Measurements from ENCODE around the gene ZBTB22. TPM values are rescaled to one million over a fixed set of nuclear protein-coding genes. Genes with fewer than 3 reads are reported as not detected.
A peak's percentile ranks its signal among the peaks of the same experiment; 100 is the strongest.

The ZBTB22 gene
- total RNA-seq, 2 donors from 2014 or later: 25.1 to 27.5 TPM

- no peak for TF ChIP-seq POLR2A (IDR thresholded peaks at IDR 0.05)
- TF ChIP-seq, protein P1, sequence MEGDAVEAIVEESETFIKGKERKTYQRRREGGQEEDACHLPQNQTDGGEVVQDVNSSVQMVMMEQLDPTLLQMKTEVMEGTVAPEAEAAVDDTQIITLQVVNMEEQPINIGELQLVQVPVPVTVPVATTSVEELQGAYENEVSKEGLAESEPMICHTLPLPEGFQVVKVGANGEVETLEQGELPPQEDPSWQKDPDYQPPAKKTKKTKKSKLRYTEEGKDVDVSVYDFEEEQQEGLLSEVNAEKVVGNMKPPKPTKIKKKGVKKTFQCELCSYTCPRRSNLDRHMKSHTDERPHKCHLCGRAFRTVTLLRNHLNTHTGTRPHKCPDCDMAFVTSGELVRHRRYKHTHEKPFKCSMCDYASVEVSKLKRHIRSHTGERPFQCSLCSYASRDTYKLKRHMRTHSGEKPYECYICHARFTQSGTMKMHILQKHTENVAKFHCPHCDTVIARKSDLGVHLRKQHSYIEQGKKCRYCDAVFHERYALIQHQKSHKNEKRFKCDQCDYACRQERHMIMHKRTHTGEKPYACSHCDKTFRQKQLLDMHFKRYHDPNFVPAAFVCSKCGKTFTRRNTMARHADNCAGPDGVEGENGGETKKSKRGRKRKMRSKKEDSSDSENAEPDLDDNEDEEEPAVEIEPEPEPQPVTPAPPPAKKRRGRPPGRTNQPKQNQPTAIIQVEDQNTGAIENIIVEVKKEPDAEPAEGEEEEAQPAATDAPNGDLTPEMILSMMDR (IDR thresholded peaks at IDR 0.05): no peak
- TF ChIP-seq POLR2AphosphoS5 (IDR thresholded peaks at IDR 0.05): no peak
- H3K36me3 ChIP-seq: no peaks in the 10 kb centered on the region
- DNase-seq (ENCODE audit: low spot score): no peak
- H3K4me3 ChIP-seq: no peak overlapping the region
- H3K27ac ChIP-seq: no peak overlapping the region
- WGBS: 81% methylated on average over 3 of the region's 3 CpGs
- no peaks in the 10 kb centered on the region for H3K9me3 ChIP-seq
- intact Hi-C loops (cut with DNase I): no loop called here
- H3K27me3 ChIP-seq (replicated peaks; ENCODE audit: insufficient read depth): no peaks in the 10 kb centered on the region
- peaks cover 21% of the 10 kb centered on the region for H3K4me1 ChIP-seq (replicated peaks)
Observed at GRCh38 chr6:33278810-33279209, 38.7 kb downstream of the ZBTB22 start.

- TF ChIP-seq, protein P1 (IDR thresholded peaks at IDR 0.05): no peak
- TF ChIP-seq POLR2A (IDR thresholded peaks at IDR 0.05): no peak
- no peak for TF ChIP-seq POLR2AphosphoS5 (IDR thresholded peaks at IDR 0.05)
- intact Hi-C loops (cut with DNase I): no loop called here
- no peaks in the 10 kb centered on the region for H3K9me3 ChIP-seq
- no peaks in the 10 kb centered on the region for H3K27me3 ChIP-seq (replicated peaks; ENCODE audit: insufficient read depth)
- H3K27ac ChIP-seq: peak overlapping the region in 1 of 2 donors; percentile 87
- no peak overlapping the region for H3K4me3 ChIP-seq
- H3K4me1 ChIP-seq (replicated peaks): peaks cover 23% of the 10 kb centered on the region
- DNase-seq (ENCODE audit: low spot score): no peak
- no peaks in the 10 kb centered on the region for H3K36me3 ChIP-seq
- 81% methylated on average over 9 of the region's 9 CpGs for WGBS
Observed at GRCh38 chr6:33278392-33278741, 39.2 kb downstream of the ZBTB22 start.

DNA sequence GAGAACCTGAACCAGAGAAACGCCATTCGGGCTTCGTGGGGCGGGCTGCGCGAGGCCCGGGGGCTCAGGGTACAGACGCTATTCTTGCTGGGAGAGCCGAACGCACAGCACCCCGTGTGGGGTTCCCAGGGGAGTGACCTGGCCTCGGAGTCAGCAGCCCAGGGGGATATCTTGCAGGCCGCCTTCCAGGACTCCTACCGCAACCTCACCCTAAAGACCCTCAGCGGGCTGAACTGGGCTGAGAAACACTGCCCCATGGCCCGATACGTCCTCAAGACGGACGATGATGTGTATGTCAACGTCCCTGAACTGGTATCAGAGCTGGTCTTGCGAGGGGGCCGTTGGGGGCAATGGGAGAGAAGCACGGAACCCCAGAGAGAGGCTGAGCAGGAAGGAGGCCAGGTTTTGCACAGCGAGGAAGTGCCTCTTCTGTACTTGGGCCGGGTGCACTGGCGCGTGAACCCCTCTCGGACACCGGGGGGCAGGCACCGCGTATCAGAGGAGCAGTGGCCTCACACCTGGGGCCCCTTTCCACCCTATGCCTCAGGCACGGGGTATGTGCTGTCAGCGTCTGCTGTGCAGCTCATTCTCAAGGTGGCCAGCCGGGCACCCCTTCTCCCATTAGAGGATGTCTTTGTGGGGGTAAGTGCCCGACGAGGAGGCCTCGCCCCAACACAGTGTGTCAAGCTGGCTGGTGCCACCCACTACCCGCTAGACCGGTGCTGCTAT is 39.7 kb downstream of the ZBTB22 start:
- peak overlapping the region; percentile 55 to 74 for H3K4me3 ChIP-seq
- no peak for DNase-seq (ENCODE audit: low spot score)
- WGBS: 56% methylated on average over 39 of the region's 39 CpGs
- H3K27ac ChIP-seq: peak overlapping the region; percentile 87
- no peak for TF ChIP-seq POLR2A (IDR thresholded peaks at IDR 0.05)
- TF ChIP-seq, protein P1 (IDR thresholded peaks at IDR 0.05): no peak
- TF ChIP-seq POLR2AphosphoS5 (IDR thresholded peaks at IDR 0.05): no peak
- no peaks in the 10 kb centered on the region for H3K36me3 ChIP-seq
- H3K27me3 ChIP-seq (replicated peaks; ENCODE audit: insufficient read depth): no peaks in the 10 kb centered on the region
- no peaks in the 10 kb centered on the region for H3K9me3 ChIP-seq
- intact Hi-C loops (cut with DNase I): no loop called here
- H3K4me1 ChIP-seq (replicated peaks): peaks cover 28% of the 10 kb centered on the region

GRCh38 chr6:33276864-33277662 is 40.5 kb downstream of the ZBTB22 start, which contains the start of gene B3GALT4:
B3GALT4 (plus strand) TSS chr6:33277123; CDS start chr6:33277420, 297 bp downstream.
- H3K9me3 ChIP-seq: no peaks in the 10 kb centered on the region
- DNase-seq (ENCODE audit: low spot score): peak; percentile 76
- H3K27me3 ChIP-seq (replicated peaks; ENCODE audit: insufficient read depth): no peaks in the 10 kb centered on the region
- peak; percentile 43 for TF ChIP-seq POLR2AphosphoS5 (IDR thresholded peaks at IDR 0.05)
- TF ChIP-seq POLR2A (IDR thresholded peaks at IDR 0.05): peak; percentile 60
- TF ChIP-seq, protein P1 (IDR thresholded peaks at IDR 0.05): peak; percentile 17 to 62 (median 41)
- peak within 1 kb of the TSS; percentile 87 for H3K27ac ChIP-seq
- intact Hi-C loops (cut with DNase I): no loop called here
- no peaks in the 10 kb centered on the region for H3K36me3 ChIP-seq
- WGBS: 2% methylated on average over 79 of the region's 80 CpGs
- peak within 1 kb of the TSS; percentile 55 to 74 for H3K4me3 ChIP-seq
- peaks cover 28% of the 10 kb centered on the region for H3K4me1 ChIP-seq (replicated peaks)

All from prostate gland (tissue), 2 donors.